ENCODE measurements around the gene PPAN.
A peak's percentile ranks its signal among the peaks of the same experiment; 100 is the strongest.

PPAN gene

GRCh38 chr19:10106100-10106936 is at the start of gene PPAN:
TSS of gene PPAN (plus strand) at chr19:10106362. CDS start at chr19:10106395, 33 bp downstream.
- peak; percentile 78 for DNase-seq

GRCh38 chr19:10061717-10062310 is 44.3 kb upstream of the PPAN start:
- DNase-seq, result no peak

- DNase-seq, result no peak
Observed at GRCh38 chr19:10068205-10068604, 38.0 kb upstream of the PPAN start.

- no peak for DNase-seq
Observed at GRCh38 chr19:10069046-10069445, 37.1 kb upstream of the PPAN start.

- DNase-seq, result no peak
Observed at GRCh38 chr19:10070730-10071446, 35.3 kb upstream of the PPAN start.

GRCh38 chr19:10074153-10074552 is 32.0 kb upstream of the PPAN start:
- DNase-seq, result no peak

- no peak for DNase-seq
Observed at GRCh38 chr19:10076535-10076934, 29.6 kb upstream of the PPAN start.

GRCh38 chr19:10078329-10078728 is 27.8 kb upstream of the PPAN start:
- no peak for DNase-seq

GRCh38 chr19:10079031-10079453 is 27.1 kb upstream of the PPAN start:
- DNase-seq, result no peak

- DNase-seq, result no peak
Observed at GRCh38 chr19:10083911-10084310, 22.3 kb upstream of the PPAN start.

GRCh38 chr19:10084803-10085202 is 21.4 kb upstream of the PPAN start:
- no peak for DNase-seq

GRCh38 chr19:10085641-10086590 is 20.2 kb upstream of the PPAN start, which contains the start of gene SHFL:
TSS of gene SHFL (plus strand) at chr19:10086317. CDS start at chr19:10086428, 111 bp downstream.
- DNase-seq, result no peak

GRCh38 chr19:10086591-10087192 is 19.5 kb upstream of the PPAN start:
- no peak for DNase-seq

- DNase-seq, result no peak
Observed at GRCh38 chr19:10087296-10088061, 18.7 kb upstream of the PPAN start.

GRCh38 chr19:10088949-10089554 is 17.1 kb upstream of the PPAN start:
- DNase-seq, result no peak

- DNase-seq, result no peak
Observed at GRCh38 chr19:10089801-10090375, 16.3 kb upstream of the PPAN start.

GRCh38 chr19:10091370-10091687 is 14.8 kb upstream of the PPAN start:
- DNase-seq, result no peak

GRCh38 chr19:10091895-10092641 is 14.1 kb upstream of the PPAN start:
- no peak for DNase-seq

GRCh38 chr19:10092648-10093294 is 13.4 kb upstream of the PPAN start:
- no peak for DNase-seq
